Cardiac septum (tissue), 1 donor: ENCODE measurements around the gene MOB2. TPM values are rescaled to one million over a fixed set of nuclear protein-coding genes. Genes with fewer than 3 reads are reported as not detected.

Experiments used
- DNase-seq: peaks from one replicate; pipeline ENCODE4 v3.0.0-alpha.2; 2020; ENCODE audit warnings: low spot score
- intact Hi-C: fragments of 100-400 bp; cut with DNase I; formaldehyde crosslinking; loops from one replicate; pipeline ENCODE4 v1.14.0; 2022
- long read RNA-seq: library from polyadenylated mRNA; unstranded; transcript quantifications from one replicate; pipeline ENCODE4 v2.0.0, GENCODE V29; 2021
- total RNA-seq: library from RNA; stranded (reverse); fragmentation: NEBNext Ultra II Directional; extraction: Animal tissue kit (Norgen Biotek cat#: 25700); gene quantifications from one replicate; pipeline ENCODE4 v1.2.1, GENCODE V29; 2021
- donor health status: DM: no; HTN: no; CAD: no.

Gene MOB2, protein sequence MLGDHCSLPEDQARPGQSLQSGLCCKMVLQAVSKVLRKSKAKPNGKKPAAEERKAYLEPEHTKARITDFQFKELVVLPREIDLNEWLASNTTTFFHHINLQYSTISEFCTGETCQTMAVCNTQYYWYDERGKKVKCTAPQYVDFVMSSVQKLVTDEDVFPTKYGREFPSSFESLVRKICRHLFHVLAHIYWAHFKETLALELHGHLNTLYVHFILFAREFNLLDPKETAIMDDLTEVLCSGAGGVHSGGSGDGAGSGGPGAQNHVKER
- 48.5 TPM for total RNA-seq
- long read RNA-seq, partial matches to known transcripts: 43 of 60 reads
- long read RNA-seq, other reads (novel, unspliced or antisense): 13 of 60 reads

DNA sequence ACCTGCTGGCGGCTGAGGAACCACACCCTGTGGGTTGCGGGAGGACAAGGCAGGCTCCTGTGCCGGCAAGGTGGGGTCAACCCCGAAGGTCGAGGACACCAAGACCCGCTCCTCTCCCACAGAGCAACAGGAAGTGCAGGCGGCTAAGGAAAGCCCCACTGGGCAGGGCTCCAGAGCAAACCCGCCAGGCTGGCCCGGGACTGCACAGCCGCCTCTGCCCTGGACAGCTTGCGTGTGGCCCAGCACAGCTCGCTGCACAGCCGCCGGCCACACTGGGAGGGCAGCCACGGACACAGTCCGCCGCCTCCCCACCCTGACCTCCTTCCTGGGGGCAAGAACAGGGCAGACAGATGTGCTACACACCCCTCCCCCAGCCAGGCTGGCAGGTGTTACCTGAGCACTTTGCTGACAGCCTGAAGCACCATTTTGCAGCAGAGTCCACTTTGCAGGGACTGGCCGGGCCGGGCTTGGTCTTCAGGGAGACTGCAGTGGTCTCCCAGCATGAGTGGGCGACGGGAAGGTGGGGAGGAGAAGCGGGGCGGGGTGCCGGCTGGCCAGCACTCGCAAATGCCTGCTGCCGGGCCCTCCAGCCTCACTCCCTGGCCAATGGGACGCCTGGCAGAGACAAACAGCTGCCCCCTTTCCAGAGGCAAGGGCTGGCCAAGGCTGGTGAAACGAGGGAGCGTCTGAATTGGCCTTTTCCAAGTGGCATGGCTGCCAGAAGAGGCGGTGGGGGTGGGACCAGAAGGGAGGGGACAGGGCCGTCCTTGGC, at the start of gene MOB2:
Gene MOB2, minus strand, starts transcription at position 726 of the 772 bp plus-strand sequence. Its CDS starts 223 bp downstream, at position 503.
- intact Hi-C loops: loop anchor here (5.0 kb wide), 1 partner anchor 49 kb away; no protein-coding TSS in a partner anchor
- DNase-seq: no peak

DNA sequence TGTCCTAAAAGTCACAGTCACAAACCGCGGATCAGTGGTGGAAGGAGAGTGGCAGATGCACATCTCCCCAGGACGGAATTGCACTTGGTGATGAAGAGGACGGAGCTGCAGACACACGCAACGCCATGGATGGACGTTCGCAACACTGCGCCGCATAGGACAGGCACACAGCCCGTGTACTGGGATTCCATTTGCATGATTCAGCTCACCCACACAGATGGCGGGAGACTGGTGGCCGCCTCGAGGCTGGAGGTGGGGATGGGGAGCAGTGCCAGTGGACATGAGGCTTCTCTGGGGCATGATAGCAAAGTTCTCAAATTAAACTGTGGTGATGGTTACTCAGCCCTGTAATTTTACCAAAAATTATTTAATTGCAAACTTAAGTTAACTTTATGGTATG, 48.1 kb upstream of the MOB2 start:
- DNase-seq: no peak
- intact Hi-C loops: loop anchor here (5.0 kb wide), 1 partner anchor 38 kb away; the partner anchor contains the start of gene DUSP8

- no peak for DNase-seq
- intact Hi-C loops: no loop called here
Observed at GRCh38 chr11:1534171-1534570, 47.6 kb upstream of the MOB2 start.

DNA sequence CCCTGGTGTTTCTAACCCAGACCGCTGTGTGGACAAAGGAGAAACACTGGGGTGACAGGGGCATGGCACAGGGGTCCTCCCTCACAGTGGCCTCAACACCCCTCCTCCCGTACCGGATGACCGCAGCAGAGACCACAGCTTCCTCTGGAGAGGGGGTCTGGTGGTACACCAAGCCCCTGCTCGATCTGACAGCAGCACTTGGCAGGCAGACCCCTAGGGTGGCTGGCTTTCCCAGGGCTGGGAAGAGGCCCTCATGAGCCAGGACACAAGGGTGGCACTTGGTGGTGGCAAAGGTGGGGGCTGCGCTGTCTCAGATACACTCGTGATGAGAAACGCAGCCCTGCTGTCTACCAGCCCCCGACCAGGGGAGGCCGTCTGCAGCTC, 46.8 kb upstream of the MOB2 start:
- no peak for DNase-seq
- intact Hi-C loops: no loop called here

- no peak for DNase-seq
- intact Hi-C loops: no loop called here
Observed at GRCh38 chr11:1532606-1533341, 46.2 kb upstream of the MOB2 start.

- DNase-seq: peak; percentile 89
- intact Hi-C loops: no loop called here
Observed at GRCh38 chr11:1532014-1532586, 45.5 kb upstream of the MOB2 start.

GRCh38 chr11:1531449-1532013, 45.0 kb upstream of the MOB2 start:
- DNase-seq: no peak
- intact Hi-C loops: no loop called here

- intact Hi-C loops: no loop called here
- DNase-seq: no peak
Observed at GRCh38 chr11:1530686-1531448, 44.3 kb upstream of the MOB2 start.

GRCh38 chr11:1529774-1530173, 43.2 kb upstream of the MOB2 start:
- intact Hi-C loops: no loop called here
- no peak for DNase-seq

- intact Hi-C loops: no loop called here
- DNase-seq: no peak
Observed at GRCh38 chr11:1529286-1529685, 42.7 kb upstream of the MOB2 start.

DNA sequence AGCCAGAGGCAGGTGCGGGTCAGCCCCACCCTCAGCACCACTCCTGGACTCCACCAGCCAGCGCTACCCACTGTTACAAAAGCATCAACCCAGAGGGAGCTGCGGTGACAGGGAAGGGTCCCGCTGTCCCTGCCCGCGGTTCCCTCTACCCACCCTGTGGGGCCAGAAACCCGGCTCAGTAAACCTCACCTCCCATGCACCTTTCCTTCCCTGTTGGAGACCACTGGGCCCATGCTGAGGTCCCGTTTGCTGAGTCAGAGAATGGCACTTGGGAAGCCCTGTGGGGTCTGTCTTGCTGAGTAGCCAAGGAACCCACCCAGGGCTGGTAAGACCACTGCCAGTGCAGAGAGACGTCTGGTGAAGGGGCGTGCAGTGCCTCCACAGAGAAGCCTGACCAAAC, 42.1 kb upstream of the MOB2 start:
- DNase-seq: no peak
- intact Hi-C loops: no loop called here

DNA sequence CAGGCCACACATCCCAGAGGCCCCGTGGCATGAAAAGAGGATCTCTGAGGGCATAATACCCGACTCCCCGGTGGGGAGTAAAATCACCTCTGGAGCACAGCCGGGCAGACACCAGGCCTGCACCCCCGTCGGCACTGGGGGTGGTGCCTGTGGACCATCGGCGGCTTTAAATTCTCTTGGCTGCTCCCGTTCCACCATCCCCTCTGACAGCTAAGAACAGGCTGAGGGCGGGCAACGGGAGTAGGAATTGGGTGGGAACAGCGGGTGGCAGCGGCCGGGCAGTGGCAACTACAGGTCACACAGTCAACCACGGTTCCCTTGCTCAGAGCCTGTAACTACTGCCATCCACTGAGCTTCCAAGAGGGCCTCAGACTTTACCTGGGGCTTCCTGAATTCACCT, 40.2 kb upstream of the MOB2 start:
- DNase-seq: no peak
- intact Hi-C loops: no loop called here

GRCh38 chr11:1523779-1524178, 37.2 kb upstream of the MOB2 start:
- no peak for DNase-seq
- intact Hi-C loops: no loop called here

- no peak for DNase-seq
Observed at GRCh38 chr11:1523077-1523476, 36.5 kb upstream of the MOB2 start.

DNA sequence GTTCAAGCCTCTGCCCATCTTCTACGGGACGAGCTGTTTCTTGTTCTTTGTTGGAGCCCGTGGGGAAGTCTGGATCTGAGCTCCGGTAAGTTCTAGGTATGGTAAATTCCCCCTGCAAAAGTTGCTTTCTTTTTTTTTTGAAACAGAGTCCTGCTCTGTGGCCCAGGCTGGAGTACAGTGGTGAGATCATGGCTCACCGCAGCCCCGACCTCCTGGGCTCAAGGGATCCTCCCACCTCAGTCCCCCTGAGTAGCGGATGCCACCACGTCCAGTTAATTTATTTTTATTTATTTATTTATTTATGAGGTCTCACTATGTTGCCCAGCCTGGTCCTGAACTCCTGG, 35.5 kb upstream of the MOB2 start:
- DNase-seq: no peak
- intact Hi-C loops: no loop called here

More at GRCh38 chr11:1523077-1523476, 36.5 kb upstream of the MOB2 start:
- intact Hi-C loops: no loop called here

- intact Hi-C loops: no loop called here
- DNase-seq: no peak
Observed at GRCh38 chr11:1521382-1522080, 35.0 kb upstream of the MOB2 start.

DNA sequence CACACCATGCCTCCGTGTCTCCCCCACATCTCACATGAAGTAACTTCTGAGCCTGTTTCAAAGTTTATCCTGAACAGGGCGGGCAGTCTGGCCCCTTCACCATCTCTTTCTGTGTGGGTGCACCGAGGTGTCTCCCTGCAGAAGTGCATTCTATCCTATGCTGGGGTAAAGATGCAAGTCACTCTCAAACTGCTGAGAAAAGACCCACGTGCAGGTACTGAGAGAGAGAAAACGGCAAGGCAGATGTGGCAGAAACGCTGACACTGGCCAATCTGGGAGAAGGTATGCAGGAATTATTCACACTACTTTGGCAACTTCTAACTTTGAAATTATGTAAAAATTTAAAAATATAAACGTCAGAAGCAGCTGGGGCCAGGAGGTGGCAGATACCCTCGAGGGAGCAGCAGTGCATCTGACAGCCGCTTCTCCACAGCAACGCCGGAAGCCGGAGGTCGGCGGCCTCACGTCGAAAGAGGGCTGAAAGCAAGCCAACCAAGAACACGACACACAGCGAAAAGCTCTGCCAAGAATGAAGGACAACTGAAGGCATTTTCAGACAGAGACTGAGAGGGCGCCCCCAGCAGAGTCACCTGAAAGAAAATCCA, 34.2 kb upstream of the MOB2 start:
- intact Hi-C loops: no loop called here
- no peak for DNase-seq

GRCh38 chr11:1520209-1520662, 33.7 kb upstream of the MOB2 start:
- no peak for DNase-seq
- intact Hi-C loops: no loop called here
